HL-60/S4 (cell line): ENCODE results near the gene FKBP8.
"Not testable (repeated sequence)": the region's sequence is repeated elsewhere in the genome, so short reads cannot be mapped to it uniquely, and the experiment has no call there.

Source experiments
- in situ Hi-C: fragments of 300-500 bp; cut with MboI; formaldehyde crosslinking; loops from 2 replicates; pipeline ENCODE4 v1.14.3; 2022; ENCODE audit warnings: low sequenced_read_pairs

The FKBP8 gene

GRCh38 chr19:18542941-18543813 is at the start of gene FKBP8:
Gene FKBP8, minus strand, starts transcription at chr19:18543573. Its CDS starts 1,603 bp downstream, at chr19:18541970.
- in situ Hi-C loops: no loop called here

GRCh38 chr19:18592732-18593131 is 49.4 kb upstream of the FKBP8 start:
- in situ Hi-C loops: not testable (repeated sequence)

DNA sequence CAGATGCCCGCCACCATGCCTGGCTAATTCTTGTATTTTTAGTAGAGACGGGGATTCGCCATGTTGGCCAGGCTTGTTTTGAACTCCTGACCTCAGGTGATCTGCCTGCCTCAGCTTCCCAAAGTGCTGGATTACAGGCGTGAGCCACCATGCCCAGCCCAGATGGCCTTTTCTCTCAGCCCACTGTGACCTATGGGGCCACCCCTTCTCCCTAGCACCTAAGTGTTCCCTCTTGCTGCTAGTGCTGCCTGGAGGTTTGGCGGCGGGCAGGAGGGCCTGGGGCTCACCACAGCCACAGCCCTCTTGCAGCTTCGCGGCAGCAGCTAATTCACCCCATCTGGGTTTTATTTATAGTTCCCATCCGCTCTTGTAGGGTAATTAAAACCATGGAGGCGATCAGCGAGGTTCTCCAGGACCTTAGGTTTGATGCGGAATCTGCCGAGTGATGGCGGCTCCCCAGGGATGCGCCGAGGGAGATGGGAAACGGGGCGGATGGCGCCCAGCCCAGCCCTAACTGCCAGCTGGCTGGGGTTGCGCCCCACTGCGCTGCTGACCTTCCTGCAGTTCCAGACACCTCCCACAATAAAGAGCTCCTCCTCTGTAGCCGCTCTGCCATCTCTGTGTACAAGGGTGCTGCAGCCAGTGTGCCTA is 48.5 kb upstream of the FKBP8 start:
- in situ Hi-C loops: no loop called here

DNA sequence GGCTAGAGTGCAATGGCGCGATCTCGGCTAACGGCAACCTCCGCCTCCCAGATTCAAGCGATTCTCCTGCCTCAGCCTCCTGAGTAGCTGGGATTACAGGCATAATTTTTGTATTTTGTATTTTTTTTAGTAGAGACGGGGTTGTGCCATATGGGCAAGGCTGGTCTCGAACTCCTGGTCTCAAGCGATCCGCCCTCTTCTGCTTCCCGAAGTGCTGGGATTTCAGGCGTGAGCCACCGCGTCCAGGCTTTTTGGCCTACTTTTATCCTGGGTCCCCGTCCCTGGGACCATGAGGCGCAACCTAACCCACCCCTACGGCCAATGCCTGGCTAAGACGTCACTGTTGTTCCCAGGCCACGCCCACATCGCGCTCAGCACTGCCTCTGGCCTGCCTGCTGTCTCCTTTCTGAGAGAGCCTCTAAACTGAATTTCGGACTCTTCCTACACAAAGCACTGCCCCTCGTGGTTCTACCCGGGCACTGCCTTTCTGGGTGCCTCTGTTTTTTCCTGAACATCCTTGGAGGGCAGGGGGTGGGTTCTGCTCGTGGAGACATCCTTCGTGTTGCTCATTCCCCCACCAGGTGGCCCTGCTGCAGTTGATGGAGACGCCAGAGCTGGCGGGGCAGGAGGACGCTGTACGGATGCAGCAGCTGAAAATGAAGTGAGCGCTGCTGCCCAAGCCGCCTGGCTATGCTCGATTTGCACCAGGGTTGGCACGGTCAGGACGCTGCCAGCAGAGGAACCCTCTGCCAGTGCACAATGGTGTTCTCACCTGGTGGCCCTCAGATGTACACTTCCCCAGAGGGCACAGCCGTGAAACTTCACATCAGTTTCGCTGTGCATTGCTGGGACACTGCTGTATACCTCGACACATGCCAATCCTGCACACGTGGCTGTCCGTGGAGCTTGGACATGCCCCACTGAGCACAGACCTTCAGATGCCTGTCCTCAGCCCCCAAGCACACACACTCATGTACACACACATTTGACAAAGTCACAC is 47.2 kb upstream of the FKBP8 start:
- in situ Hi-C loops: no loop called here

DNA sequence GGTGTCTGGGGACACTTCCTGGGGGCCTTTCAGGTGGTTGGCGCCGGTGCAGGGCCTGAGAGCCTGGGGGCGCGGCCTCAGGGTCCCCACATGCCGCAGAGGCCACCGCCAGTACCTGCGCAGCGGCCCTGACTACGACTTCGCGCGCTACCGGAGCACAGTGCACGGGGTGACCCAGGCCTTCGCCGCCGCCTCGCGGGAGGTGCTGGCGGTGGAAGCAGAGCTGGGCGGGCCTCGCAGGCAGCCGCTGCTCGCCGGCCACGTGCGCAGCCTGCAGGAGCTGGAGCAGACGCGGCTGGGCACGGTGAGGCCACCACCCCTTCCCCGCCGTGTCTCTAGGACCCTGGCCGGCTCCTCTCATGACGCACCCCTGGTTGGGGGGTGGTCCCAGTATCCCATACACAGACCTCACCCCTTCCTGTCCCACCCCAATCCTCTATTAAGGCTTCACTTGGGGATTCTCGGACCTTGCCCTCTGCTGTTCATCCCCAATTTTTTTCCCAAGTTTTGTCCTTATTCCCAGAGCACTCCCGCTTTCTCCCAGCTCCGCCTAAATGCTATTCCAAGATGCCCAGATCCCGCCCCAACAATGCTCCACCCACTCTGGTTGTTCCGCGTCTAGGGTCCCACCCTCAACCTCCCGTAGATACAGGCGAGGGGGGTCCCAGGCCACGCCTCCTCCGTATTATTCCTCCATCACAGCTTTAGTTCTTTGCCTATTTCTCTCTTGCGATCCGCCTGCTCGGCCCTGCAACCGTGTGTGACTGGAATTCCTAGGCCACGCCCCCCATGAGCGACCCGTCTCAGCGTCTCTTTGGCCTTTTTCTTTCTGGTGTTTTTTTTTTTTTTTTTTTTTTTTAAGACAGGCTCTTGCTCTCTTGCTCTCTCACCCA is 46.3 kb upstream of the FKBP8 start:
- in situ Hi-C loops: no loop called here

DNA sequence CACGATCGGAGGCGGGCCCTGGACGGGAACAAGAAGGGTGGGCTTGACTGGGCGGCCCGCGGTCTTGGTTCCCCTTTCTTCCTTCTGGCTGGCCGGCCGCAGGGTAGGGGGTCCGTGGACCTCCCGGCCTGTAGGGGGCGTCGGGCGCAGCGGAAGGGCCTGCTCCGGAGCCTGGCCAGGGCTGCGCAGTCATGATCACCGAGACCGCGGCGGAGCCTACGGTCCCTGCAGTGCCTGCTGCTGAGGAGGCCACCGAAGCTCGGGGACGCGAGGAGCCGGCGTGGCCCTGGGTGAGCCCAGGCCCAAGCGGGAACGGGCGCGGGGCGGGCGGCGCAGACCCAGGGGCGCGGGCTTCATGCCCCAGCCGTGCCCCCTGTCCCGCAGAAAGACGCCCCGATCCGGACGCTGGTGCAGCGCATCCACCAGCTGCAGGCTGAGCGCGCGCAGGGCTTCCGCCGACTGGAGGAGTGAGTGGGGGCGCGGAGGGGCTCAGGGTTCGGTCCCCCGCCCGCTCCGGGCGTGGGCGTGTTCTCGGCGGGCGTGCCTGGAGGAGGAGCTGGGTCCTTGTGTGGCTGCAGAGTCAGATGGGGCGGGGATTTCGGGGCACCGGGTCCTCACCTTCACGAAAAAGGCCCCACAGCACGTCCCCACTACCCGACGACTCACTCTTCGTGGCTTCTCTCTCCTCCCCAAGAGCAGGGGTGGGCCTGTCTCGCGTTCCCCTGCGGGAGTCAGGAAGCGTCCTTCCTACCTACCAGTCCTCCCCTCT is 45.4 kb upstream of the FKBP8 start, which contains the start of gene REX1BD:
Gene REX1BD (plus strand): TSS at position 188 of the 769 bp plus-strand sequence. CDS start 4 bp downstream, at position 192.
- in situ Hi-C loops: no loop called here

- in situ Hi-C loops: no loop called here
Observed at GRCh38 chr19:18587962-18588610, 44.7 kb upstream of the FKBP8 start.

GRCh38 chr19:18587561-18587960 is 44.2 kb upstream of the FKBP8 start:
- in situ Hi-C loops: no loop called here

DNA sequence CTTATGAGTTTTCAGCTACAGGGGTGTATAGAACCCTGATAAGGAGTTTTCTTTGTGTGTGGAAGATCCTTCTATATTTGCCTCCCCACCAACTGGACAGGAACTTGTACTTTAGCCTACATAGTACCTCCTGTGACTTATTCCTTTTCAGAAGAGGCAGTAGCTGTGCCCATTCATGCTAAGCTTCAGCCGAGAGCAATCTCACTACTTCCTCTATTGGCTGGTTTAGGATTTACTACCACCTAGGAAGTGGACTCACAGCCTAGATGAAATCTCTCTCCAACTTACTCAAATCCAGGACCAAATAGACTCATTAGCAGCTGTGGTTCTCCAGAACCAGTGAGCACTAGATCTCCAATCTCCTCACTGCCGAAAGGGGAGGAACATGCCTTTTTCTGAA is 42.9 kb upstream of the FKBP8 start:
- in situ Hi-C loops: no loop called here

GRCh38 chr19:18580311-18580710 is 36.9 kb upstream of the FKBP8 start:
- in situ Hi-C loops: no loop called here

DNA sequence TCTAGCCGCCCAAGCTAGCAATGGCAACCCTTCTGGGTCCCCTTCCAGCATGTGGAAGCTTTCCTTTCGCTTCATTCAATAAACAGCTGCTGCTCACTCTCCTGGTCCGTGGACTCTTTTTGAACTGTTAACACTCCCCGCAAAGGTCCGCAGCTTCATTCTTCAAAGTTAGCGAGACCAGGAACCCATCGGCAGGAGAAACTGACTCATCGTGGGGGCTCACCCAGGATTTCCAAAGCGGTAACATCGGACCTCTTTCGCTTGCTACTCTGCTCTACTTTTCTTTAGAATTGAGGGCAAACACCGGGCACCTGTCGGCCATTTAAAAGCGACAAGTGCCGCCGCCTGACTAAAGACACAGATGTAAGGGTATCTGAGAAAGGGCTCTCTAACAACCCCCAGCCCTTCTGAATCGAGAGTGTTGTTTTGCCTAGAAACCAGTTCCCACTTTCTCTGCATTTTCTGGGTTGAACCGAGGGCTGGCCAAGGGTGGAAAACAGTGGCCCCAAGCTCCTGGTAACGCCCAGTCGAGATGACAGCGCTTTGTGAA is 34.1 kb upstream of the FKBP8 start:
- in situ Hi-C loops: no loop called here

DNA sequence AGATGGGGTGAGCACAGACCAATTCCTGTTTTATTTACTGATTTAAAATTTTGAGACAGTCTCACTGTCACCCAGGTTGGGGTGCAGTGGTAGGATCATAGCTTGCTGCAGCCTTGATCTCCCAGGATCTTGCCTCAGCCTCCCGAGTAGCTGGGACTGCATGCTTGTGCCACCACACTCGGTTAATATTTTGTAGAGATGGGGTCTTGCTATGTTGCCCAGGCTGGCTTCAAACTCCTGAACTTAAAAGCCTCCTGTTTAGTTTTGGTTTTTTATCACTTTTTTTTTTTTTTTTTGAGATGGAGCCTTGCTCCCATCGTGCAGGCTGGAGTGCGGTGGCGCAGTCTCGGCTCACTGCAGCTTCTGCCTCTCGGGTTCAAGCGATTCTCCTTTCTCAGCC is 33.0 kb upstream of the FKBP8 start:
- in situ Hi-C loops: no loop called here

- in situ Hi-C loops: no loop called here
Observed at GRCh38 chr19:18574691-18575291, 31.4 kb upstream of the FKBP8 start.

- in situ Hi-C loops: no loop called here
Observed at GRCh38 chr19:18571564-18572344, 28.4 kb upstream of the FKBP8 start, which contains the start of gene UBA52. Gene UBA52, plus strand, starts transcription at chr19:18571857. Its CDS starts 1,444 bp downstream, at chr19:18573301.

GRCh38 chr19:18568367-18568766 is 25.0 kb upstream of the FKBP8 start:
- in situ Hi-C loops: no loop called here

DNA sequence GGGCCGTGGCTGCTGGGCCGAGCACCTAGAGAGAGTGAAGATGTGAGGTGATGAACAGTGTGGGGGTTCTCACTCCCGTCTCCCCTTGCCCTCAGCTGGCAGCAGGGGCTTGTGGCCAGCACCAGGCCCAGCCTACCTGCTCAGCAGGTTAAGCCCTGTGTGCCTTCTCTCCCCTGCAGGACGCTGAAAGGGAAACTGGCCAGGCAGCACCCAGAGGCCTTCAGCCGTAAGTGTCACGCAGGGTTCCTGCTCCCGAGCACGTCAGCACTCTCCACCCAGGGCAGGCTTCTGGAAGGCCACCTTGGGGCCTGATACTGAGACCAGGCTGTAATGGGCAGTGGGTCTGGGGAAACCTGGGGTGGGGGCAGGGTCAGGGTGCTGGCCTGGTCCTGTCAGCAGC is 23.6 kb upstream of the FKBP8 start:
- in situ Hi-C loops: no loop called here

DNA sequence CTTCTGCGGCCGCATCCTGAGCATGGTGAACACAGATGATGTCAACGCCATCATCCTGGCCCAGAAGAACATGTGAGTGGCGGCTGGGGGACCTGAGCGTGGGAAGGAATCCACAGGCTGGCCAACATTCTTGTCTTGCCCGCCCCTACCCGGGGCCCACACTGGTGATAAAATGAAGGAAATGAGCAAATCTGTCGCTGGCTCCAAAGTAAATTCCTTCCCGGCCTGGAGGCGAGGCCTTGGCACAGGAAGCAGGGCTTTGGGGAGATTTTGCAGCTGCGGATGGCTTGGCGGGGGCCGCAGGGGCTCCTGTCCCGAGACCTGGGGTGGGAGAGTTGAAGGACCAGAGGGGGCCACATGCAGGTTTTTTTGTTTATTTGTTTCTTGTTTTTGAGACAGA is 18.7 kb upstream of the FKBP8 start:
- in situ Hi-C loops: no loop called here
